ENCODE measurements around the gene OR4D6. TPM values are rescaled to one million over a fixed set of nuclear protein-coding genes. Genes with fewer than 3 reads are reported as not detected.

OR4D6 gene
- total RNA-seq, 6 experiments from 2014 or later, result not detected

GRCh38 chr11:59479906-59480305 lies 23.1 kb downstream of the OR4D6 start:
- Histone ChIP-seq H3K4me1 (no peaks in the 10 kb centered on the region), H3K4me3 (no peak overlapping the region), H3K9me3 (no peaks in the 10 kb centered on the region), H3K27ac (no peak overlapping the region), H3K27me3 (no peaks in the 10 kb centered on the region), H3K36me3 (no peaks in the 10 kb centered on the region)
- intact Hi-C loops (cut with DNase I), result no loop called here
- TF ChIP-seq CTCF (IDR thresholded peaks at IDR 0.05) (no peak), POLR2A (IDR thresholded peaks at IDR 0.05) (no peak)
- no peak for ATAC-seq
- no peak for DNase-seq

GRCh38 chr11:59480359-59480758 lies 23.6 kb downstream of the OR4D6 start:
- H3K27ac ChIP-seq, result no peak overlapping the region
- H3K36me3 ChIP-seq, result no peaks in the 10 kb centered on the region
- H3K4me3 ChIP-seq, result no peak overlapping the region
- ATAC-seq (no peak), DNase-seq (no peak)
- no peaks in the 10 kb centered on the region for H3K4me1 ChIP-seq
- intact Hi-C loops (cut with DNase I), result no loop called here
- 65% methylated on average over 2 of the region's 3 CpGs for WGBS (ENCODE audit: insufficient coverage, low coverage, low lambda C conversion rate, missing lambda C conversion rate)
- no peaks in the 10 kb centered on the region for H3K27me3 ChIP-seq
- no peak for TF ChIP-seq CTCF (IDR thresholded peaks at IDR 0.05)
- TF ChIP-seq POLR2A (IDR thresholded peaks at IDR 0.05), result no peak
- H3K9me3 ChIP-seq, result no peaks in the 10 kb centered on the region

- ATAC-seq (no peak), DNase-seq (no peak)
- no peaks in the 10 kb centered on the region for H3K4me1 ChIP-seq
- intact Hi-C loops (cut with DNase I), result no loop called here
- no peaks in the 10 kb centered on the region for H3K9me3 ChIP-seq
- TF ChIP-seq POLR2A (IDR thresholded peaks at IDR 0.05) (no peak), CTCF (IDR thresholded peaks at IDR 0.05) (no peak)
- H3K4me3 ChIP-seq, result no peak overlapping the region
- H3K27ac ChIP-seq, result no peak overlapping the region
- WGBS (ENCODE audit: insufficient coverage, low coverage, low lambda C conversion rate, missing lambda C conversion rate), result 60% methylated on average over 1 of the region's 1 CpG
- H3K36me3 ChIP-seq, result no peaks in the 10 kb centered on the region
- H3K27me3 ChIP-seq, result no peaks in the 10 kb centered on the region
These were observed 45.2 kb downstream of the OR4D6 start for GRCh38 chr11:59501931-59502330.

- ATAC-seq (no peak), DNase-seq (no peak)
- H3K27me3 ChIP-seq, result no peaks in the 10 kb centered on the region
These were observed 46.5 kb downstream of the OR4D6 start, which contains the start of gene OR4D11 for GRCh38 chr11:59503276-59503675. TSS of gene OR4D11 (plus strand) at chr11:59503576. CDS start at chr11:59503576, 0 bp downstream.

More at GRCh38 chr11:59503276-59503675, 46.5 kb downstream of the OR4D6 start, which contains the start of gene OR4D11:
- no peak for TF ChIP-seq POLR2A (IDR thresholded peaks at IDR 0.05)
- no peak for TF ChIP-seq CTCF (IDR thresholded peaks at IDR 0.05)
- no peaks in the 10 kb centered on the region for H3K9me3 ChIP-seq
- no peaks in the 10 kb centered on the region for H3K4me1 ChIP-seq
- H3K27ac ChIP-seq, result no peak within 1 kb of the TSS
- H3K36me3 ChIP-seq, result no peaks in the 10 kb centered on the region
- H3K4me3 ChIP-seq, result no peak within 1 kb of the TSS
- intact Hi-C loops (cut with DNase I), result no loop called here

Other genes starting within 250 kb of the OR4D6 start
- 10 to 100 TPM in 2 of 6 experiments, 1 to 10 TPM in 4; 5.6 to 22.6 (median 7.4) TPM for gene MPEG1, start 244.0 kb upstream of the OR4D6 start, total RNA-seq
- under 1 TPM in 2 of 6 experiments, not detected in 4; 0.02 to 0.07 TPM for gene OR5AN1, start 98.1 kb upstream of the OR4D6 start, total RNA-seq
- gene OR5A2, start 30.5 kb upstream of the OR4D6 start, total RNA-seq, result not detected
- gene OR5A1, start 20.5 kb upstream of the OR4D6 start, total RNA-seq, result not detected
- gene OR4D10, start 16.4 kb downstream of the OR4D6 start, total RNA-seq, result not detected
- gene OR4D11, start 46.6 kb downstream of the OR4D6 start, total RNA-seq, result not detected
- not detected for gene OR4D9, start 54.6 kb downstream of the OR4D6 start, total RNA-seq
- gene OSBP, start 158.8 kb downstream of the OR4D6 start, total RNA-seq, result 10 to 100 TPM; 44.9 to 65.4 (median 52.4) TPM
- 10 to 100 TPM; 13.8 to 27.6 (median 21.1) TPM for gene PATL1, start 212.1 kb downstream of the OR4D6 start, total RNA-seq